Smooth muscle cell (in vitro differentiated cells): Measurements from ENCODE around the gene RP2. TPM values are rescaled to one million over a fixed set of nuclear protein-coding genes. Genes with fewer than 3 reads are reported as not detected.

Experiments
- DNase-seq: peaks from one replicate; lab custom pipeline; 2025; ENCODE audit not compliant: unreplicated experiment; lab: John Stamatoyannopoulos, UW
- H2AFZ ChIP-seq: fragments of 200-600 bp; sonication (generic); 2 replicates; pipeline ENCODE4 v1.6.0; 2016; ENCODE audit warnings: antibody characterized with exemption, low read depth, mild to moderate bottlenecking
- H3F3A ChIP-seq: fragments of 200-600 bp; sonication (generic); 2 replicates; pipeline ENCODE4 v1.6.0; 2017; ENCODE audit warnings: antibody characterized with exemption, low read depth
- H3K27ac ChIP-seq: fragments of 200-600 bp; sonication (generic); 2 replicates; pipeline ENCODE4 v1.5.1; 2016; ENCODE audit warnings: low read depth, mild to moderate bottlenecking
- H3K27me3 ChIP-seq: fragments of 200-600 bp; sonication (generic); 2 replicates; pipeline ENCODE4 v1.6.1; 2016; ENCODE audit warnings: low read depth, mild to moderate bottlenecking
- H3K36me3 ChIP-seq: fragments of 200-600 bp; sonication (generic); 2 replicates; pipeline ENCODE4 v1.5.1; 2016; ENCODE audit warnings: low read depth
- H3K4me1 ChIP-seq: fragments of 200-600 bp; sonication (generic); 2 replicates; pipeline ENCODE4 v1.5.1; 2016; ENCODE audit warnings: low read depth
- H3K4me2 ChIP-seq: fragments of 200-600 bp; sonication (generic); 2 replicates; pipeline ENCODE4 v1.6.0; 2016; ENCODE audit warnings: mild to moderate bottlenecking
- H3K4me3 ChIP-seq: fragments of 200-600 bp; sonication (generic); 2 replicates; pipeline ENCODE4 v1.5.1; 2016; ENCODE audit warnings: mild to moderate bottlenecking
- H3K79me2 ChIP-seq: fragments of 200-600 bp; sonication (generic); 2 replicates; pipeline ENCODE4 v1.6.0; 2016; ENCODE audit warnings: low read depth, mild to moderate bottlenecking
- H3K9ac ChIP-seq: fragments of 200-600 bp; sonication (generic); 2 replicates; pipeline ENCODE4 v1.6.0; 2016; ENCODE audit warnings: low read depth
- H3K9me3 ChIP-seq: fragments of 200-600 bp; sonication (generic); replicated peaks from 2 replicates; pipeline ENCODE4 v1.5.1; 2016; ENCODE audit warnings: low read depth
- H4K20me1 ChIP-seq: fragments of 200-600 bp; sonication (generic); 2 replicates; pipeline ENCODE4 v1.6.0; 2016; ENCODE audit warnings: low read depth
- WGBS: methylation state at CpG from one replicate; pipeline ENCODE4 v1.1.7; 2016; ENCODE audit warnings: low lambda C conversion rate; 5-methylcytosine and 5-hydroxymethylcytosine counted together
- polyA plus RNA-seq: library from polyadenylated mRNA; unstranded; fragments of >200 nt; fragmentation: Nextera tagmentation; extraction: Ambion mirVana; gene quantifications from 2 replicates; pipeline ENCODE4 v1.2.1, GENCODE V29; 2016
- total RNA-seq: library from RNA; depleted of rRNA; stranded (reverse); fragments of >200 nt; gene quantifications from 2 replicates; pipeline ENCODE4 v1.2.3, GENCODE V29; 2014
- TF ChIP-seq, protein P1 (sequence below): fragments of 200-600 bp; sonication (generic); IDR thresholded peaks from 2 replicates; pipeline ENCODE4 v1.5.1; 2017; ENCODE audit warnings: borderline replicate concordance, mild to moderate bottlenecking, antibody characterized with exemption; ENCODE audit not compliant: insufficient read depth, poor library complexity, severe bottlenecking

RP2 gene
- total and polyA plus RNA-seq, 2 experiments from 2014 or later = 11.3 to 20.5 TPM

DNA sequence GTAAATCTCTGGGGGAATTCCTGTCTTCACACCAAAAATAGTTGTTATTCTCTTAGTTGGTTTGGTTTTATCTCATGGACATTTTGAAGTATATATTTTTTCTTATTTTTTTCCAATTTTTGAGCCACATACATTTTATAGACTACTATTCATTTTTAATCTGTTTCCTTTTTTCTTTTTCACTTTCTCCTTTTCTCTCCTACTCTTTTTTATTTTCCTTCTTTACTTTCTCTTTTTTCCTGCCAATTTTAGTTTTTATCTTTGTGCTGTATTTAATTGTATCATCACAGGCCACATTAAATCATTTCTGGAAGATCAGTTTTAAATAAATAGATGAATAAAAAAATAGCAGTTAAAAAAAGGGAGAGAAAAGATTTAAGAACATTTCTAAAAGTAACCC, 61.4 kb downstream of the RP2 start:
- H3K9me3 ChIP-seq = no peaks in the 10 kb centered on the region
- no peak overlapping the region for H3K9ac ChIP-seq
- H3K36me3 ChIP-seq = no peaks in the 10 kb centered on the region
- no peak for DNase-seq
- no peak overlapping the region for H3K4me2 ChIP-seq
- H4K20me1 ChIP-seq = no peaks in the 10 kb centered on the region
- TF ChIP-seq, protein P1, sequence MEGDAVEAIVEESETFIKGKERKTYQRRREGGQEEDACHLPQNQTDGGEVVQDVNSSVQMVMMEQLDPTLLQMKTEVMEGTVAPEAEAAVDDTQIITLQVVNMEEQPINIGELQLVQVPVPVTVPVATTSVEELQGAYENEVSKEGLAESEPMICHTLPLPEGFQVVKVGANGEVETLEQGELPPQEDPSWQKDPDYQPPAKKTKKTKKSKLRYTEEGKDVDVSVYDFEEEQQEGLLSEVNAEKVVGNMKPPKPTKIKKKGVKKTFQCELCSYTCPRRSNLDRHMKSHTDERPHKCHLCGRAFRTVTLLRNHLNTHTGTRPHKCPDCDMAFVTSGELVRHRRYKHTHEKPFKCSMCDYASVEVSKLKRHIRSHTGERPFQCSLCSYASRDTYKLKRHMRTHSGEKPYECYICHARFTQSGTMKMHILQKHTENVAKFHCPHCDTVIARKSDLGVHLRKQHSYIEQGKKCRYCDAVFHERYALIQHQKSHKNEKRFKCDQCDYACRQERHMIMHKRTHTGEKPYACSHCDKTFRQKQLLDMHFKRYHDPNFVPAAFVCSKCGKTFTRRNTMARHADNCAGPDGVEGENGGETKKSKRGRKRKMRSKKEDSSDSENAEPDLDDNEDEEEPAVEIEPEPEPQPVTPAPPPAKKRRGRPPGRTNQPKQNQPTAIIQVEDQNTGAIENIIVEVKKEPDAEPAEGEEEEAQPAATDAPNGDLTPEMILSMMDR = no peak
- no peak overlapping the region for H3K4me3 ChIP-seq
- H3K27me3 ChIP-seq = no peaks in the 10 kb centered on the region
- H3F3A ChIP-seq = no peaks in the 10 kb centered on the region
- no peaks in the 10 kb centered on the region for H3K79me2 ChIP-seq
- H3K4me1 ChIP-seq = no peaks in the 10 kb centered on the region
- H3K27ac ChIP-seq = no peak overlapping the region
- H2AFZ ChIP-seq = no peak overlapping the region

DNA sequence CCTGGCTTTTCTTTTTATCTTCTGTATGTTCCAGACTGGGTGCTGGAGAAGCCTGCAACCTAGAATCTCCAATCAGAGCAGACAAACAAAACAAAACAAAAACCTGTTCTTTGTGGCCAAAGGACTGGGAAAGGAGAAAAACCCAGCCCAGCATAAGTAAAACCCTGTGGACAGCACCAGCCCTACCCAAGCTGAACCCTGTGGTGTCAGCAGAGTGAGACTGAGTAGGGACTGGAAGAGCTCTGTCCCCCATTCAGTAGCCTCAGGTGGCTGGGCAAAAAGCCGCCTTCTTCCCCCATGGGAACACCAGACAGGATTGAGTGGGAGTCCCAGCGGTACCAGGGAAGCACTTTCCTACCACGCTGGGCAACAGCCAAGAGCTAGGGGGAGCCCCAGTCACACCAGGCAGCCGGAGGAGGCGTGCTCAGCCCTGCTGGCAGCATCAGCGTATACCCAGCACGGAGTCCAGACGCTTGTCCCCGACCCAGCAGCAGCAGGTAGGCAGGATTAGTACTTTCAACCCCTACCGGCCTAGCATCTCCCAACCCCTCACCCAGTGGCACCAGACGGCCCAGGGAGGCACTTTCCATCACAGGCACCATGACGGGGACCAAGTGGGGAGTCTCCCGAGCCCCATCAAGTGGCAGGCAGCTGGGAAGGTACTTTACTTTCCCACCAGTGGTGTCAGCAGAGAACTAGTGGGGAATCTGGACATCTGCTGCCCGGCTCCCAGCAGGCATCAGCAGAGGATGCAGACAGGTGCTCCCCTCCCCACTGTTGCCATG, 66.8 kb downstream of the RP2 start:
- TF ChIP-seq, protein P1 = peak; percentile 42
- H3K4me3 ChIP-seq = peak overlapping the region; percentile 56
- no peaks in the 10 kb centered on the region for H3K9me3 ChIP-seq
- 44% methylated on average over 14 of the region's 14 CpGs for WGBS
- H4K20me1 ChIP-seq = no peaks in the 10 kb centered on the region
- H3K4me1 ChIP-seq = no peaks in the 10 kb centered on the region
- no peaks in the 10 kb centered on the region for H3K79me2 ChIP-seq
- peak overlapping the region; percentile 83 for H3K4me2 ChIP-seq
- no peaks in the 10 kb centered on the region for H3K36me3 ChIP-seq
- DNase-seq = peak; percentile 18
- no peak overlapping the region for H2AFZ ChIP-seq
- no peak overlapping the region for H3K27ac ChIP-seq
- H3F3A ChIP-seq = no peaks in the 10 kb centered on the region
- no peaks in the 10 kb centered on the region for H3K27me3 ChIP-seq
- H3K9ac ChIP-seq = no peak overlapping the region

DNA sequence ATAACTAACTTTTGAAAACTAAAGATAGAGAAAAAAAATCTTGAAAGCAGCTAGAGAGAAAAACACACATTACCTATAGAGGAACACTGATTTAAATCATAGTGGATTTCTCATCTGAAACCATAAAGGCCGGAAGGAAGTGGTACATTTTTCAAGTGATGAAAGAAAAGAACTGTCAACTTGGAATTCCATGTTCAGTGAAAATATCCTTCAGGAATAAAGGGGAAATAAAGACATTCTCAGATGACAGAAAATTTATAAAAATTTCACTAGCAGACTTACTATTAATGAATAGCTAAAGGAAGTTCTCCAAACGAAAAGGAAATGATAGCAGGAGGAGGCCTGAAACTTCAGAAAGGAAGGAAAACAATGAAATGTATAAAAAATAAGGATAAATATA, 67.8 kb downstream of the RP2 start:
- H3F3A ChIP-seq = no peaks in the 10 kb centered on the region
- DNase-seq = no peak
- H2AFZ ChIP-seq = no peak overlapping the region
- H3K27ac ChIP-seq = no peak overlapping the region
- no peaks in the 10 kb centered on the region for H3K27me3 ChIP-seq
- no peaks in the 10 kb centered on the region for H3K36me3 ChIP-seq
- TF ChIP-seq, protein P1 = no peak
- no peak overlapping the region for H3K4me2 ChIP-seq
- H3K9ac ChIP-seq = no peak overlapping the region
- no peaks in the 10 kb centered on the region for H3K4me1 ChIP-seq
- no peaks in the 10 kb centered on the region for H3K79me2 ChIP-seq
- no peaks in the 10 kb centered on the region for H3K9me3 ChIP-seq
- no peak overlapping the region for H3K4me3 ChIP-seq
- WGBS = 83% methylated on average over 2 of the region's 2 CpGs
- no peaks in the 10 kb centered on the region for H4K20me1 ChIP-seq

DNA sequence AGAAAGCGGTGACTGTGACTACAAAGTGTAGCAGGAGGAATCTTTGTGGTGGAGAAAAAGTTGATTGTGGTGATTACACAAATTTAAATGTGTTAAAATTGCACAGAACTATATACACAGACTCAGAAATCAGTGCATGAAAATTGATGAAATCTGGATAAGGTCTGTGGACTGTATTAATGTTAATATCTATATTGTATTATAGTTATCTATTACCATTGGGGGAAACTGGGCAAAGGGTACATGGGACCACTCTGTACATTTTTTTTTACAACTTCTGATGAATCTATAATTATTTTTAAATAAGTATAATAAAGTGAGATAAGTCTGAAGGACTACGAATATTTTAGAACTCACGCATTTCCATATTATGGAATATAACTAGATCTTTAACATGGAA, 73.6 kb downstream of the RP2 start:
- no peaks in the 10 kb centered on the region for H3K27me3 ChIP-seq
- no peak overlapping the region for H3K27ac ChIP-seq
- no peak overlapping the region for H3K4me3 ChIP-seq
- no peak overlapping the region for H3K4me2 ChIP-seq
- peaks cover 13% of the 10 kb centered on the region for H3K79me2 ChIP-seq
- DNase-seq = no peak
- TF ChIP-seq, protein P1 = no peak
- no peak overlapping the region for H2AFZ ChIP-seq
- H3K36me3 ChIP-seq = no peaks in the 10 kb centered on the region
- peaks cover 6% of the 10 kb centered on the region for H3K4me1 ChIP-seq
- H3K9ac ChIP-seq = no peak overlapping the region
- no peaks in the 10 kb centered on the region for H4K20me1 ChIP-seq
- WGBS = 88% methylated on average over 3 of the region's 3 CpGs
- H3F3A ChIP-seq = no peaks in the 10 kb centered on the region
- H3K9me3 ChIP-seq = no peaks in the 10 kb centered on the region
